Amniotic epithelial cell (primary cell): Measurements from ENCODE around the gene DRC1.

Experiments
- DNase-seq: peaks from one replicate; pipeline ENCODE4 v3.0.0-alpha.2; 2010; ENCODE audit warnings: low read depth

Gene DRC1

GRCh38 chr2:26399771-26400376 is 1.8 kb upstream of the DRC1 start:
- no peak for DNase-seq

DNA sequence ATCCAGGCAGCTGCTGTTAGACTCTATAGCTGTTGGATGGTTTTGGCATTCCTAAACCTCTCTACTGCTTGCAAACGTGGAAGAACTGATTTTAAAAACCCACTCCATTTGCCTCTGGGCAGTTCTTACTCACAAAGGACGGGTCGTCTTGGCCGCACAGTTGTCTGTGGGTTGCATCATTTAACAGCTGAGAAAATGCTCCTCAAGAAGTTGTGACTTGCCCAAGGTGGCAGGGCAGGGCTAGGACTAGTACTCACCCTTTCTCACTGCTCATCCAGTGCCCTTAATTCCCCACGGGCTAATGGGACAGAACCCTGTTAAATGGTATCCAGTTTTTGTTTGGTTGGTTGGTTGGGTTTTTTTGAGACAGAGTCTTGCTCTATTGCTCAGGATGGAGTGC is 997 bp upstream of the DRC1 start:
- no peak for DNase-seq

- DNase-seq: no peak
These were observed 5.8 kb downstream of the DRC1 start for GRCh38 chr2:26407526-26407925.

DNA sequence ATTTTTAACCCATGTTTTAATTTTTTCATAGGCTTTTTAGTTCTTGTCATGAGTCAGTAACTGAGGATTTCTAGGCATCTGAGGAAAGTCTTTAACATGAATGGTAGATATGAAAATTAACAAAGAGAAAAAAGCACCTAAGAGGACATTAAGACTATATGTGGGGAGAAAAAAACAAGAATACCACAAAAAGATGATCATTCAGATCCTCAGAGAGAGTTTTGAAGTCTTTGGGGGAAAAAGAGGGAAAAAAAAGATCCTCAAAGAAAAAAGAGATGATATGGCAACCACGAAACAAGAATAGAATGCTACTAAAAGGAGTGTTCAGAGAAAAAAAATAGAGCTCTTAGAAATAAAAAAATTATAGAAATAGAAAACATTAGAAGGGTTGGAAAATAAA is 8.1 kb downstream of the DRC1 start:
- DNase-seq: no peak

GRCh38 chr2:26410764-26411243 is 9.1 kb downstream of the DRC1 start:
- DNase-seq: no peak

DNA sequence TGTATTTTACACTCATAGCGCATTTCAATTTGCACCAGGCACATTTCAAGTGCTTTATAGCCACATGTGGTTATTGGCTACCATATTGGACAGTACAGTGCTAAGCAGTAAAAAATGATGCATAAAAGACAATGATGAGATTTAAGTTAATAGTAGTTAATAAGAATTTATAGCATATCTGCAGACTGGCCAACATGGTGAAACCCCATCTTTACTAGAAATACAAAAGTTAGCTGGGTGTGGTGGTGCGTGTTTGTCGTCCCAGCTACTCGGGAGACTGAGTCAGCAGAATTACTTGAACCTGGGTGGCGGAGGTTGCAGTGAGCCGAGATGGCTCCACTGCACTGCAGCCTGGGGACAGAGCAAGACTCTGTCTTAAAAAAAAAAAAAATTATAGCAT is 9.7 kb downstream of the DRC1 start:
- DNase-seq: no peak

DNA sequence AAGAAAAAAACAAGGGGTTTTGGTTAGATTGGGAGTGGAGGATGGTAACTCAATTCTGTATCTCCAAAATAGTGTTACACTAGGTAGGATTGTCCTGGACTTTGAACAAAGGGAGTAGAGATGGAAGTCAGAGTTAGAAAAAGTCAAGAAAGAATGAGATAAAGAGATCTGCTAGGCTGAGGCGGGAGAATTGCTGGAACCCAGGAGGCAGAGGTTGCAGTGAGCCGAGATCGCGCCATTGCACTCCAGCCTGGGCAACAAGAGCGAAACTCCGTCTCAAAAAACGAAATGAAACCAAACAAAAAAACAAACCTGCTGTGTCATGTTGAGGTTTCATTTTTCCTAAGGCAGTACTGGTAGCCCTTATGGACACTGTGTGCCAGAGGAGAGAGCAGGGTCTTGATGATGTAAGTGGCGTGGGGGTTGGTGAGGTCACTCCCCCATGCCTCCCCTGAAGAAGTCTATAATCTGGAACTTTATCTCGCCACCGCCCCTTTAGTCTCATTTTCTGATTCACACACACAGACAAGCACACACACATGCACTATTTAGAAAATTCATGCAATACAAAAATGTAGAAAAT is 10.5 kb downstream of the DRC1 start:
- peak; percentile 53 for DNase-seq

DNA sequence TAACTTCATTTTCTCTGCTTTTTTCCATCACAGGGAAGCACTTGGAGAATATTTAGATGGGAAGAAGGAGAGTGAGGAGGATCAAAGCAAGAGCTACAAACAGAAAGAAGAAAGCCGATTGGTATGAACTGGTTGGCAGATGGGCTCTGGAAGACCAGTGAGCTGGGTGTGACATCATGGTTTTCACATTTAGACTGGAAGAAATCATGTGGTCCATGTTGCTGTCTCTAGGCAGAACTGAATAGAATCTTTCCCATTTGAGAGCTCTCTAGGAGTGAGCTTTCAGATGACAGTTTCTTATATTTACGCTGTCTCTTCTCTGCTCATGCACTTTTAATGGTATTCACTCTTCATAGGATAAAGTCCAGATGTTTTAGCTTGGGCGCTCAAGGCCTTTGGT is 12.6 kb downstream of the DRC1 start:
- DNase-seq: peak; percentile 44

GRCh38 chr2:26421961-26422360 is 20.2 kb downstream of the DRC1 start:
- DNase-seq: no peak

GRCh38 chr2:26422947-26423629 is 21.4 kb downstream of the DRC1 start:
- DNase-seq: no peak

- DNase-seq: no peak
These were observed 22.0 kb downstream of the DRC1 start for GRCh38 chr2:26423750-26424149.

DNA sequence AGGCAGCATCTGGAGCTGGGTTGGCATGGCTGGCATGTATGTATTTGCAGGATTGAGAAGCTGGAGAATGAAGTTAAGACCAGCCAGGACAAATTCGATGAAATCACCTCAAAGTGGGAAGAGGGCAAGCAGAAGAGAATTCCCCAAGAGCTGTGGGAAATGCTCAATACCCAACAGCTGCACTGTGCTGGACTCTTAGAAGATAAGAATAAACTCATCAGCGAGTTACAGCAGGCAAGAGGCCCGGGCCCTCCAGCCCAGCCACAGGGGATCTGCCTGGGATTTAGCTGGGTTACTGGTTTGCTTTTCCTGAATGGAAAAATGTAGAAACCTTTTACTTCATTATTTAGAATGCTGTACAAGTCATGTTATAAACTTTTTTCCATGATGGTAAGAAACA is 22.5 kb downstream of the DRC1 start:
- no peak for DNase-seq

DNA sequence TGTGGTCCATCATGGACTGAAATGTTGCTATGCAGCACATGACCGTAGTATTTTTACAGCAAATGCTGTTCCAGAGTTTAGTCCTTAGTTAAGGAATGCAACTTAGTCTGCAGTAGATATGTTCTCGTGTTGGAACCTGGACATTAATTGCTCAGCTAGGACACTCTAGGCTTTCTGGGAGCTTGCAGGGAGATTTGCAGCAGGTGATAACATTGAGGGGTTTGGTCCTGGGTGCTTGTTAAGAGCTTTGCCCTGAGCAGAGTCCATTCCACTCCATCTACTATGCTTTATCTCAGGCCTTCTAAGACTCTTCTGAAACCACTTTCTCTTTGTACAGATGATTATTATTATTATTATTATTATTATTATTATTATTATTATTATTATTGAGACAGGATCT is 27.1 kb downstream of the DRC1 start:
- no peak for DNase-seq

DNA sequence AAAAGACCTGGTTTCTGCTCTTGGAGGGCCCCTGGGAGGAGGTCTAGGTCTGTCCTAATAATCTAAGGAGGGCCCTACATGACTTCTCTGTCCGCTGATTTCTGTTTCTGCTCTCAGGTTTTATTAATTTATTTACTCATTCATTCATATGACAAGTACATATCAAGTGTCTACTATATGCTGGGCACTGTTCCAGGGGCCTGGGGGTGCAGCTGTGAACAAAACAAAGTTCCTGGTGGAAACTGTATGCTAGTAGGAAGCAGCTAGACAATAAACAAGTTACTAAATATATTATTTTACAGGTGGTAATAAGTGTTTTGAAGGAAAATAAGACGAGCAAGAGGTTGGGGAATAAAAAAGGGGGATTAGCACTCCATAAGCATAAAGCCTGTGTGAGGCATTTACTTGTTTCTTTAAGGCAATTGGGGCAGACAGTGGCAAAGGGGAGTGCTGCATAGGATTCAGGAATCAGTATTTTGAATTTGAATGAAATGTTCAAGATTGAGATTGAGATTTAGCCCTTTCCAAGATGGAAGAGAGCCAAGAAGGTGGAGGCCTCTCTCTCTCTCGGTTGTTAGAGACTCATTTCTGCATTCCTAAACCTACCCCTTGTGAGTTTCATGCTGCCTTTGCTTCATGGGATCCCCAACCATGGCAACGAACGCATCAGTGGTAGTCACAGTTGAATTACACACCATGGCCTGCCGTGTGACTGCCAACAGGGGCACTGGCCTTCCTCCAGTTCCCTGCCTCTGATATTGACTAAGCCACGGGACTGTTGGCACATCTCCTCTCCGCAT is 28.3 kb downstream of the DRC1 start:
- no peak for DNase-seq

DNA sequence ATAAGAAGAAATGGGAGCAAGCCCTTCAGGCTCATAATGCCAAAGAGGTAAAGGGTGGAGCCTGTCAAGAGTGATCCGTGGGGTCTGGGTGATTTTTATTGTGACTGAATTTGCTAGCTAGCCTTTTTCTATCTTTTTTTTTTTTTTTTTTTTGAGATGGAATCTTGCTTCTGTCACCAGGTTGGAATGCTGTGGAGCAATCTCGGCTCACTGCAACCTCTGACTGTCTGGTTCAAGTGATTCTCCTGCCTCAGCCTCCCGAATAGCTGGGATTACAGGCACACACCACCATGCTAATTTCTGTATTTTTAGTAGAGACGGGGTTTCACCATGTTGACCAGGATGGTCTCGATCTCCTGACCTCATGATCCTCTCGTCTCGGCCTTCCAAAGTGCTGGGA is 29.1 kb downstream of the DRC1 start:
- DNase-seq: peak; percentile 61

DNA sequence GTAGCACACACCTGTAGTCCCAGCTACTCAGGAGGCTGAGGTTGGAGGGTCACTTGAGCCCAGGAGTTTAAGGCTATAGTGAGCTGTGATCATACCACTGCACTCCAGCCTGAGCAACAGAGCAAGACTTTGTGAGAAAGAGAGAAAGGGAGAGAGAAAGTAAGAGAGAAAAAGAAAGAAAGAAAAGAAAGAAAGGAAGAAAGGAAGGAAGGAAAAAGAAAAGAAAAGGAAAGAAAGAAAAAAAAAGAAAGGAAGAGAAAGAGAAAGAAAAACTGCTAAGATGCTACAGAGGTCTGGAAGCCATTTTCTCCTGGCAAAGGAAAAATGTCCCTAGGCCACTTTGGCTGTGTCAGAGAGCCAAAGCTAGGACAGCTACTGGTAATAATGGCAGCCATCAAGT is 30.6 kb downstream of the DRC1 start:
- no peak for DNase-seq

DNA sequence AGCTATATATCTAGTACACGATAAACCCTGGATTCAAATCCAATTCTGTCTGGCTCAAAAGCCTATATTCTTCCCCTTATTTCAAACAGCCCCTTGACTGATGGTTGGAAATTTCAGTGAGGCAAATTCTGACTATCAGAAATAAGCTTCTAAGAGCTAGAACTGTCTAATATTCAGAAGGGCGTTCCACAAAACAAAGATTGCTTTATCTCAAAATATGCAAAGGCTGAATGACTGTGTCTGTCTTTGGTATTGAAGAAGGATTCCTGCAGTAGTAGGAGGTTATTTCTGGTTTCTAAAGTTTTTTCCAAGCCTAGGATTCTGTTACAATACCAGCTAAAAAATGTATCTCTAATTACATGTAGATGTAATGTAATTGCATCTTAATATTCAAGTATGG is 31.1 kb downstream of the DRC1 start:
- DNase-seq: peak; percentile 22

- DNase-seq: no peak
These were observed 33.4 kb downstream of the DRC1 start for GRCh38 chr2:26435106-26435505.

- peak; percentile 56 for DNase-seq
These were observed 36.8 kb downstream of the DRC1 start for GRCh38 chr2:26438526-26438925.

GRCh38 chr2:26438926-26439325 is 37.2 kb downstream of the DRC1 start:
- no peak for DNase-seq

DNA sequence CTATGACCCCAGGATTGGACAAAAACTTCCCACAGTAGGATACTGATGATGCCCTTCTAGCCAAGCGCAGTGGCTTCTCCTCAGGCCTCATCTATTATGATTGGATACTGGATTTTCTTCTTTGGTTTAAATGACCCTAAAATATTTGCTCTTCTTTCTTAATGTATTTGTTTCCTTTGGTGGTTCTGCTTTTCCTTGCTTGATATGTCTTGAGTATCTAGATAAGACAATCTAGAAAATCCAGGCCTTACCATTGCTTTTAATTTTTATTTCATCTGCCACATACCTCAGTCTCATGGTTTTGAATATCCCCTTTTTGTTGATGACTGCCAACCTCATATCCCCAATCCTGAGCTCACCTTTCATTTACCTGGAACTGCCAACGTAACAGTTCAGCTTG is 40.6 kb downstream of the DRC1 start:
- DNase-seq: no peak

GRCh38 chr2:26442707-26443106 is 41.0 kb downstream of the DRC1 start:
- DNase-seq: no peak

- no peak for DNase-seq
These were observed 42.5 kb downstream of the DRC1 start for GRCh38 chr2:26444236-26444635.
